Measurements from ENCODE around the gene FTO.

Gene FTO

GRCh38 chr16:53755026-53755910 is 51.3 kb downstream of the FTO start:
- no peak for DNase-seq (ENCODE audit: low read depth)

GRCh38 chr16:53756275-53756996 is 52.5 kb downstream of the FTO start:
- no peak for DNase-seq (ENCODE audit: low read depth)

GRCh38 chr16:53757971-53758609 is 54.1 kb downstream of the FTO start:
- DNase-seq (ENCODE audit: low read depth): no peak

DNA sequence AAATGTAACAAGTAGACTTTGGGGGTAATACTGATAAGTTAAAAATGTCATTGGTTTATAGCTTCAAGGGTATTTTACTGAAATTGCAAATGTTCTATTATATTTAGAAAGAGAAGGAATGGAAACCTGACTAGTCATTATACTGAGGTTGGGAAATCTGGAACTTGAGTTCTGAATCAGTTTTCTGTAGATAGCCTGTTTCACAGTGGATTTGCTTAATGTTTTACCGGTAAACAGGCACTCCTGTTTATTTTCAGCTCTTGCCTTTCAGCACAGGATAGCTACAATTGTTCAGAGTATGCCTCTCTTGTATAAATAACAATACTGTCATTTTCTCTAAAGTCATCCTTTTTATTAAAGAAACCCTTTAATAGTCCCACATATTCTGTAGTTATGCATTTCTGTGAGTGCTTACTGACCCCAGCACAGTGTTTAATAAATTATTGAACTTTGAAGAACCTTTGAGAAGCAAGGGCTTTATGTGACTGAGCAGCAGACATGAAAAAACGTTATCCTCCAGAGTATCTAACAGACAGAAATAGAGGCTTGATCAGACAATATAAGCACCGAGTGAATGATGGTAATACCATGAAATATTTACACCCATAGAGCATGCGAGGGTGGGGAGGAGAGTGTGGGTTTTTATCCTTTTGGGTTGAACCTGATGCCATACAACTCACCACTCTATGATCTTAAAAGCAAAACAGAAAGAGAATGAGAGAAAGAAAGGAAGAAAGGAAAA is 58.2 kb downstream of the FTO start:
- DNase-seq (ENCODE audit: low read depth): no peak

DNA sequence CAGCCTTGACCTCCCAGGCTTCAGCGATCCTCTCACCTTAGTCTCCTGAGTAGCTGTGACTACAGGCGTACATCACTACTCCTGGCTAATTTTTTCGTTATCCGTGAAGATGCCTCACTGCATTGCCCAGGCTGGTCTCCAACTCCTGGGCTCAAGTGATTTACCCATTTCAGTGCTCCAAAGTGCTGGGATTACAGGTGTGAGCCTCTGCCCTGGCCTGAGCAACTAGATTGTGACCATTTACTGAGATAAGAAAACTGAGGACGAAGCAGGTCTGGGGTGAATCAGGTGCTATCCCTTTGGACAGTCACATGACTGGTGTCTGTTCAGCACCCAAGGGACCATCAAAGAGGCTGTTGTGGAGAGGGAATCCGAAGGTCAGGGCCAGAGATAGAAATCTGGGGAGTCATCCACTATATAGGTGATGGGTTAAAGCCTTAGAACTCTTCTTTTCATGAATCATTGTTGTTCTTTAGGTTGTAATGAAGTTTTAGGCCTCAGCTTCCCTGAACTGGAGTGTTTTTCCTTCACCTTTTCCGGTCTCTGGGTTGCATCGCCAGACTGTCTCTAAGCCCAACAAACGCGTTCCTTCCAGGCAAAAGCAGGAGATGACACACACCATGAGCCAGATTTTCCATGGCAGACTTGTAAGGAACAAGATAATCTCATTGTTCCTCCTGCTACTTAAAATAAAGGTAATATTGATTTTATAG is 62.5 kb downstream of the FTO start:
- no peak for DNase-seq (ENCODE audit: low read depth)

DNA sequence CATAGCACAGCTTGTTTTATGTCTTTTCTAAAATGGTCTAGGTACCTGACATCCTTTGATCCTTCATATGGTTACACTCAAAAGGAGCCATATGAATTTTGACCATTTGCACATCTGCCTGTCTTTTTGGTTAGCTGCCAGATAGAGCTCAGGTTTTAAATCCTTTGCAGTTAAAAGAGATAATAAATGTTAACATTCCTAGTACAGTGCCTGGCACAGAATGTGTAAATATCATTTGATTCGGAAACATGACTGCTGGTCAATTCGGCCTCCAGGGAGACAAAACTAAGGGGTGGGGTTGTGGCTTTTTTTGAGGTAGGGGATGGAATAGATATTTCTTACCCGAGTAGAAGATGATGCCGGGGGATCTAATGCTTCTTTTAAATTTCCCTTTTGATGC is 64.2 kb downstream of the FTO start:
- DNase-seq (ENCODE audit: low read depth): no peak

DNA sequence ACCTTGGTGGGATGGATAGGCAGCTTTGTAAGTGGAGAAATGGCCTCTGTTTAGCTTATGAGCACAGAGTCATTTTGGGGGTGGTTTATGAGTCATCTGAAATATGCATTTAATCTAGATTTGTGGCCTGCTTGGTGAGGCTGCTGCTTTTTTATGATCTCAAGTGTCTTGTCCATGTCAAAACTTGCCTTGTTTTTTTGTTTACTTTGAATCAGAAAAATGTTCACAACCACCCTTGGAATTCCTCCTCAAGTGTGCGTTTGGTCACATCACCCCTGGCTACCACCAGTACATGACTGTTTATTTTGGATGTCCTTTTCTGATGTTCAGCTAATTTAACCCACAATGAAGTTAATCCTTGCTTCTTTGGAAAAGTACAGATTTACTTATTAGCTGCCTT is 64.6 kb downstream of the FTO start:
- peak; percentile 84 for DNase-seq (ENCODE audit: low read depth)

GRCh38 chr16:53769185-53769584 is 65.2 kb downstream of the FTO start:
- no peak for DNase-seq (ENCODE audit: low read depth)

DNA sequence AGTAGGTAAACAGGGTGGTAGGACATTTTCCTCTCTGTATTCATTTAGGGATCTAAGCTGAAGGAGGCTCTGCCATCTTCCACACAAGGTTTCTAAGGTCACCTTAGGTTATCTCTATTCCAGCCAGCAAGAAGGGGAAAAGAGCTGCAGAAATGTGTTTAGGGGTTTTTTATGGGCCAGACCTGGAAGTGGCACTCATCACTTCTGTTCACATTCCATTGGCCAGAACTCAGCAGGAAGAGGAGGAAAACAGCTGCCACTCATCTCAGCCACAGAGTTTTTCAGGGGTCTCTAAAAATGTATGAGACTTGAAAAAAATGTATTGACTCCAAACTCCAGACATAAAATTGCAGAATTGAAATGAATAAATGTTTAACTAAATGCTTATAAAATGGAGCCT is 65.8 kb downstream of the FTO start:
- DNase-seq (ENCODE audit: low read depth): no peak

DNA sequence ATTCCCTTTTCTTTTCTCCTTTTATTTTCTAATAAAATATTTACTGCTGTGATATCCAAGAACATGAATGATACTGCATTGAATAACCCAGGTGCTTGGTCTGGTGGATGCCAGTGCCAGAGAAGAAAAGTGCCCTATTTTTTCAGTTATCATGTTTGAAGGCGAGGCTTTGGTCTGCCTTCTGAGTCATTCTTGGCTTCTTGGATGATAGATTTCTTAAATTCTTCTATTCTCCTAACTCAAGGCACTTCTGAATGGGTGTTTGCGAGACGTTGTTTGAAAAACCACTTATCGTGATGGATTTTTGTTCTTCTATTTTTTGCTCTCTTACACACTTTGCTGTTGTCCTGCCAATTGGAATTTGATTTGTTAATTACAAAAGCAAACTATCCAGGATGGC is 66.7 kb downstream of the FTO start:
- DNase-seq (ENCODE audit: low read depth): no peak

- DNase-seq (ENCODE audit: low read depth): no peak
Observed at GRCh38 chr16:53771655-53772497, 67.9 kb downstream of the FTO start.

- peak; percentile 49 for DNase-seq (ENCODE audit: low read depth)
Observed at GRCh38 chr16:53773150-53773846, 69.3 kb downstream of the FTO start.

DNA sequence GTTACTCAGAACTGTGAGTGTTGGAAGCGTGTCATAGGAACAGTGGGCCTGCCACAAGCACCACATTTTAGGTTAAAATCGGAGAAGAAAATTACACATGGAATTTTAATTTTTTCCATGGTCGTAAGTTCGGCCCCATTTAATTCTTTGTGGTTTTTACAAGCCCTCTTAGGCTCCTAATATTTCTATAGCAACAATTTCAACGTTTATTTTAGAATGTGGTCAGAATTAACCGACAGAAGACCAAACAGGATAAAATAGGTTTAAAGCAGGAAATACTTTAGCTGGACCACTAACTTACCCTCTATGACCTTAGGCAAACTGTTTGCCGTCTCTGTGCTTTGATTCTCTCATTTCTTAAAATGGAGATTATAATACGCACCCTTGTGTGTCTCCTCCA is 69.9 kb downstream of the FTO start:
- no peak for DNase-seq (ENCODE audit: low read depth)

DNA sequence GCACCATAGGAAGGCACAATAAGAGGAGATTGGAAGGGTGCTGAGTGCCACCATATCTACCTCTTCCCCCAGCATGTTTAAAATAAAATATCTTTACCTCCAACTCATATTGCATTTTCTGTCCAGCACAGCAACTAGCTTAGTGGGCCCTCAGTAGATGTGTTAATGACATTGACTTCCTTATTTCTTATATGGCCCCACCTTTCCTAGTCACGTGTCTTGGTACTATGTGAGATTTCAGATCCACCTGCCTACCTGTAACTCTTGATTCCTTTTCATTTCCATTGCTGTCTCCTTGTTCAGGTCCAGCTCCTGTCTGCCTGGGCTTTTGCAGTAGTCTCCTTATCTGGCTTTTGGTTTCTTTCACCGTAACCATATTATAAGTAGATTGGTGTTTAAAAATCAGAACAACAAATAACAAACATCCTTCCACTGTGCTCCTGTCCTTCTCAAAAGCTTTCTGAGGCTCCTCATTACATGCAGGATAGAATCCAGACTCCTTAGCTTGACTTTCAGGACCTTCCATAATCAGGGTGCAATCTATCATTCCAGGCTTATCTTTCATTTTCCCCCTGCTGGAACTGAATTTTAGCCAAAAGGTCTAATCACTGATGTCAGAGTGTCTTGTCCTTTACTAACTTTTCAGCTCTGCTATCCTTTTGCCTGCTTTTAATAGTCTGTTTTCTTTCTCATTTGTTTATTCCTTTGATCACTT is 71.3 kb downstream of the FTO start:
- no peak for DNase-seq (ENCODE audit: low read depth)

DNA sequence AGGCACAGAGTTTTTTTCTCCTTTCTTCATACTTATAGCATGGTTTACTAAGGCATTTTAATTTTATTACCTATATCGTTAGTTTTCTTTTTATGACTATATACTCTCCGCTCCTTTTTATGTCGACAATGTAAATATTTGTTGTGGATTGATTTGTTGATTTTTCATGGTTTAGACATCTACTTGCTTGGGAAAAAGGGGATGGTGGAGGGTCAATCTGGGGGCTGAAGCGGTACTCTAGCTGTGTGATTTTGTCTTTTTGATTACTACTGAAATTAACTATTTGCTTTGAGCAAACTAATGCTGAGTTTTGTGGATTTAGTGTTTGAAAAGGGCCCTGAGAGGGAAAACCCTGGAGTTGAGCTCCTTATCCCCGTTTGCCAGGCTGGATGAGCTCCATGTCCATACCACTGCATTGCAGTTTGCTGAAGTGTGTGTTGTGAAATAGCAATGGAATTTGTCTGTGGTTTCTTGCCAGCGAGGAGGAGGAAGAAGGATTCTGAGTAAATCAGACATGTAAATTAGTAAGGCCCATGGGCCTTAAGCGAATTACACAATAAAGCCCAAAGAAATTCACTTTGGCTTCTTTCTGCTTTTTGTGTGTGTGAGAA is 72.0 kb downstream of the FTO start:
- DNase-seq (ENCODE audit: low read depth): peak; percentile 85

- no peak for DNase-seq (ENCODE audit: low read depth)
Observed at GRCh38 chr16:53779186-53779585, 75.2 kb downstream of the FTO start.

GRCh38 chr16:53780051-53780450 is 76.1 kb downstream of the FTO start:
- DNase-seq (ENCODE audit: low read depth): no peak

- DNase-seq (ENCODE audit: low read depth): no peak
Observed at GRCh38 chr16:53781023-53781605, 77.2 kb downstream of the FTO start.

- DNase-seq (ENCODE audit: low read depth): no peak
Observed at GRCh38 chr16:53782148-53782547, 78.2 kb downstream of the FTO start.
